GM23248 (cell line): ENCODE results near the gene GPR83.
"Not testable (repeated sequence)": the region's sequence is repeated elsewhere in the genome, so short reads cannot be mapped to it uniquely, and the experiment has no call there.

Experiments used
- EZH2 ChIP-seq: fragments of 200-600 bp; sonication (generic); IDR thresholded peaks from 2 replicates; pipeline ENCODE4 v1.6.1; 2018; ENCODE audit warnings: antibody characterized with exemption, mild to moderate bottlenecking; ENCODE audit not compliant: insufficient read depth, poor library complexity, severe bottlenecking
- EZH2phosphoT487 ChIP-seq: fragments of 200-600 bp; sonication (generic); IDR thresholded peaks from 2 replicates; pipeline ENCODE4 v1.6.1; 2018; ENCODE audit warnings: antibody characterized with exemption, moderate library complexity, mild to moderate bottlenecking, low read depth; ENCODE audit not compliant: insufficient read depth

- not testable (repeated sequence) for TF ChIP-seq EZH2phosphoT487, EZH2
Measured at GRCh38 chr11:94346311-94346710, 54.9 kb downstream of the GPR83 start.
